ENCODE measurements around the gene FMO5.

GRCh38 chr1:147167365-147167764 is 57.8 kb downstream of the FMO5 start:
- TF ChIP-seq, protein P1, sequence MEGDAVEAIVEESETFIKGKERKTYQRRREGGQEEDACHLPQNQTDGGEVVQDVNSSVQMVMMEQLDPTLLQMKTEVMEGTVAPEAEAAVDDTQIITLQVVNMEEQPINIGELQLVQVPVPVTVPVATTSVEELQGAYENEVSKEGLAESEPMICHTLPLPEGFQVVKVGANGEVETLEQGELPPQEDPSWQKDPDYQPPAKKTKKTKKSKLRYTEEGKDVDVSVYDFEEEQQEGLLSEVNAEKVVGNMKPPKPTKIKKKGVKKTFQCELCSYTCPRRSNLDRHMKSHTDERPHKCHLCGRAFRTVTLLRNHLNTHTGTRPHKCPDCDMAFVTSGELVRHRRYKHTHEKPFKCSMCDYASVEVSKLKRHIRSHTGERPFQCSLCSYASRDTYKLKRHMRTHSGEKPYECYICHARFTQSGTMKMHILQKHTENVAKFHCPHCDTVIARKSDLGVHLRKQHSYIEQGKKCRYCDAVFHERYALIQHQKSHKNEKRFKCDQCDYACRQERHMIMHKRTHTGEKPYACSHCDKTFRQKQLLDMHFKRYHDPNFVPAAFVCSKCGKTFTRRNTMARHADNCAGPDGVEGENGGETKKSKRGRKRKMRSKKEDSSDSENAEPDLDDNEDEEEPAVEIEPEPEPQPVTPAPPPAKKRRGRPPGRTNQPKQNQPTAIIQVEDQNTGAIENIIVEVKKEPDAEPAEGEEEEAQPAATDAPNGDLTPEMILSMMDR (IDR thresholded peaks at IDR 0.05): no peak
- TF ChIP-seq POLR2A (IDR thresholded peaks at IDR 0.05): no peak
